HS-5 (cell line): ENCODE measurements around the gene WDR27.
"Not testable (repeated sequence)": the region's sequence is repeated elsewhere in the genome, so short reads cannot be mapped to it uniquely, and the experiment has no call there.

Source experiments
- DNase-seq: peaks from one replicate; pipeline ENCODE4 v3.0.0-alpha.2; 2012; ENCODE audit warnings: low read depth

WDR27 gene

GRCh38 chr6:169661391-169661756 is 40.5 kb downstream of the WDR27 start:
- no peak for DNase-seq

- DNase-seq = no peak
These were observed 41.0 kb downstream of the WDR27 start for GRCh38 chr6:169660751-169661390.

DNA sequence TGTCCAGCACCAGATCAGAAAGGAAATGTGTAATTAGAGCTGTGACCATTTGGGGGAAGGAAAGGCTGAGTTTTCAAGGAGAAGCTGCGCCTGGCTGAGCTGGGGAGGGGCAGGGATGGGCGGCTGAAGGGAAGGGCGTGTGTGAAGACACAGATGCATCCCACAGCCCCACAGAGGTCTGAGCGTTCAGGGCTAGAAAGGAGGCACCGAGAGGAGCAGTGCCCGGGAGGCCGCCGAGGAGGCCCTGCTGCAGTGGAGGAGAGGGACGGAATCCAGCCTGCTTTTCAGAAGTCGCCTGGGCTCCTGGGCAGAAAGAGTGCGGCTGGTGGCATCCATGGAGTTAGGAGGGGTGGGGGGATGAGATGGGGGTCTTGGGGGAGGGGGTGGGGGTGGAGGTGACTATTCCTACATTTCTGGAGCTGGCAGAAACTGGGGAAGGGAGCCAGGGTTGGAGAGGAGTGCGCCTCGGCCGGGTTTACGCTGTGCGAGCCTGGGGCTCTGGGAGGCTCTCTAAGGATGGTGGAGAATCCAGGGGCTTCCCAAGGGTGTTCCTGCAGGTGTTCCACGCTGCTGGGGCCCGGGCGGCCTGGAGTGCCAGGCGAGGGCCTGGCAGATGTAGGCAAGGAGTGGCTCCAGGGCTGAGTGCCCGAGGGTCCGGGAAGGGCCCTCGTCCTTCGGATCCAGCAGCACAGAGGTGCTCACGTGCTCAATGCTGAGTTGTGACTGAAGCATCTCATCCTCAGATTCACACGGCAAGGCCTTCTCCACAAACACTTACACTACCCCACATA is 41.8 kb downstream of the WDR27 start:
- no peak for DNase-seq

DNA sequence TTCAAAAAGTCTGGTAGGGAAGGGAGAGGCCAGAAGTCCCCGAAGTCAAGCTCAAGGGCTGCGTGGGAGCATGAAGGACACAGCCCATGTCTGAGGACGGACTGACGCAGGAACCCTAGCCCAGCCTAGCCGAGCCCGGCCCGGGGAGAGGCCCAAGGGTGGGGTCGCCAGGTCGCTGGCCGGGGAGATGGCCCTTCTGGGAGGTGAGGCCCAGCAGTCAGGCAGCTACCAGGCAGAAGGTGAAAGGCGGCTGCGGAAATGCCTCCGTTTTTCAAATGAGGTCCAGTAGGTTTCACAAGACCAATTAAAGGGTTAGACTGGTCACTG is 44.6 kb downstream of the WDR27 start:
- no peak for DNase-seq

DNA sequence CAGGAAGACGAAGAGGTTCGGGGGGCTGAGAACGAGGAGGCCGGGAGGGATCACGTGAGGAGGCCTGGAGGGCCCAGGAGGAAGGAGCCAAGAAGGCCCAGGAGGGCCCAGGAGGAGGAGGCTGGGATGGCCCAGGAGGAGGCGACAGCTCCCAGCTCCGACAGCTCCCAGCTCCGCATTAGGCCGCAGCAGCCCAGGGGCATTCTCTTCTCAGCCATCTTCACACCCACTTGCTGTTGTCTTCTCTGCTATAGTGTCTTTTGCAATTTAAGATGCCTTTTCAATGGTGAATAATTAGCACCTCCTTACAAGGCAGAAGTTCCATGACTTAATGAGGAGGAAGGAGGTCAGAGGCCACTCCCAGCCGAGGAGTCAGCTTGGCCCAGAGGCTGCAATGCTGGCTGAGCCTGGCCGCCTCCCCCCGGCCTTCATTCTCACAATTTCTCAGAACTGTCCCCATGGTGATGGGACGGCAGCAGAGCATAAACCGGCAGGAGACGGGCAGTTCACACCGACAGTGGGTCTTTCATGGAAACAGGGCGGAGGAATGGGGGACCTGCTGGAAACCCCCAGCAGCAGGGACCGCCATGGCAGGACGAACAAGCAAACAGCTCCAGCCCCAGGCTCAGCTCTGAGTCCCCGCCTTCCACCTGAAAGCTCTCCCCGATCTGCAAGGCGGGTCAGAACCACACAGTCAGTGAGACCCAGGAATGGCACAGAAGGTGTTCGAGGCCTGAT is 45.1 kb downstream of the WDR27 start:
- DNase-seq = no peak

GRCh38 chr6:169654598-169655391 is 47.0 kb downstream of the WDR27 start:
- peak; percentile 29 for DNase-seq

DNA sequence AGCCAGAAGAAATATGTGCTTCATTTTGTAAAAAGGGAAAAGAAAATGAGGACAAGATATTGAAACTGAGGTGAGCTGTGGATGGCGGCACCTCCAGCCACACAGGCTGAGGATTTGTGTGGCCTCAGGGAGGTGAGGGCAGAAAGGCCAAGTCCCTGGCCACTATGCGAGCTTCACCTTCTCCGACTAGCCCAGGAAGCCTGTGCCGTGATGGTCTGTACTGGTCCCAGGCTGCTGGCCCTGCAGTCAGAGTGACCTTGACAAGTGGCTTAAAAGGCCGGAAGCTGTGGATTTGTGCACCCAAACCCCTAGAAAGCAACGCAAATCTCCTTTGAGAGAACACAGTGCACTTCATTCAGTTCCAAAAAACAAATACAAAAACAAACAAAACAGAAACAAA is 48.1 kb downstream of the WDR27 start:
- DNase-seq = no peak

GRCh38 chr6:169652896-169653295 is 48.9 kb downstream of the WDR27 start:
- no peak for DNase-seq

GRCh38 chr6:169651498-169651897 is 50.3 kb downstream of the WDR27 start:
- no peak for DNase-seq

- no peak for DNase-seq
These were observed 50.9 kb downstream of the WDR27 start for GRCh38 chr6:169650959-169651292.

GRCh38 chr6:169650241-169650958 is 51.4 kb downstream of the WDR27 start:
- no peak for DNase-seq

GRCh38 chr6:169648617-169649016 is 53.2 kb downstream of the WDR27 start:
- no peak for DNase-seq

DNA sequence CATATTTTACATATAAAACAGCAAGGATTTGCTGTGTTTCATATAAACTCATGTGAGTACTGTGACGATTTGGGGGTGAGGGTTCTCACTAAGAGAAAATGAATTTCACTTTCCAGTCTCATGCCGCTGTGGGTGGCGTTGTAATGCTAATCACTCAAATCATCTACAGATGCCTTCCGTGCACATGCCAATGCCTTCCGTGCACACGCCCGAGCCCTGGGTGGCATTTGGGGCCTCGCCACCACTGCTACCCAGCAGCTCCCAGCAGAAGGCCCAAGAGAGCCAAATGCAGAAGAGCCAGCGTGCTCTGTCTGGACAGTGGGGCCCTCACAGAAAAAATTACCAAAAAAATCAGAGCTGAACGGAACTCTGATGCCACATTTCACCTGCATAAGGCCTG is 53.7 kb downstream of the WDR27 start:
- DNase-seq = no peak

DNA sequence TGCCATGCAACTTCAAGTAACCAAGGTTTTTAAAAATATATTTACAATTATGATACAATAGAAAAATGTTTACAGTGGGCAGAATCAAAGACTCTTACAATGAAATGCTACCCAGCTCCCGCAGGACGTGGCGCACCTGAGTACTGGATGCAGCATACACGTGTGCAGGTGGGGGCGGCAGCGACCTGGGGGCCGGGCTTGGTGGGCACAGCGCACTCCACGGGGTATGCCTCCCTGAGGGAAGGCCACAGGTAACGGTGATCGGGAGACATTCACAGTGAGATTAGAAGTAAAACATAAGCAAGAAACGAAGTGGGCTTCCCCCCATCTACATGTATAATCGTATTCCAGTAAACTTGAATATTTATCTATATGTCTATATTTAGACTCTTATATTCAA is 54.2 kb downstream of the WDR27 start:
- no peak for DNase-seq

- DNase-seq = no peak
These were observed 54.8 kb downstream of the WDR27 start for GRCh38 chr6:169646906-169647567.

GRCh38 chr6:169645459-169645858 is 56.4 kb downstream of the WDR27 start:
- not testable (repeated sequence) for DNase-seq

GRCh38 chr6:169643521-169643920 is 58.3 kb downstream of the WDR27 start:
- DNase-seq = no peak

DNA sequence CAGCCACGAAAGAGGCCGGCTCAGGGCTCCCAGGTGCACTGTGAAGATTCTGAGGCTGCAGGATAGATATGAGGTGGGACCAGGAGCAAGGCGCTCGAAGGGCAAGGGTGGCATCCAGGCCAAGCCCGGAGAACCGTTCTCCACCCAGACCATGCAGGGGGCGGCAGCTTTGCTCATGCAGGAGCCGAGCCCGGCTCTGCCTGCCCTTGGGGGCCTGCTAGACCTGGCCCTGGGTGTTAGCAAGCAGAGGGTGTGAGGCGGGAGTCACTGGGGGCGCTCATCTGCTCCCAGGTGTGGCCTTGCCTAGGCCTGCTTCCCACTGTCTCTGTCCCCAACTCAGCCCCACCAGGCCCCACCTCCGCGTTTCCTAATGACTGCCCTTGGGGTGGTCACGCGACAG is 59.4 kb downstream of the WDR27 start:
- no peak for DNase-seq

GRCh38 chr6:169641461-169642085 is 60.3 kb downstream of the WDR27 start:
- no peak for DNase-seq

GRCh38 chr6:169640983-169641382 is 60.8 kb downstream of the WDR27 start:
- no peak for DNase-seq

DNA sequence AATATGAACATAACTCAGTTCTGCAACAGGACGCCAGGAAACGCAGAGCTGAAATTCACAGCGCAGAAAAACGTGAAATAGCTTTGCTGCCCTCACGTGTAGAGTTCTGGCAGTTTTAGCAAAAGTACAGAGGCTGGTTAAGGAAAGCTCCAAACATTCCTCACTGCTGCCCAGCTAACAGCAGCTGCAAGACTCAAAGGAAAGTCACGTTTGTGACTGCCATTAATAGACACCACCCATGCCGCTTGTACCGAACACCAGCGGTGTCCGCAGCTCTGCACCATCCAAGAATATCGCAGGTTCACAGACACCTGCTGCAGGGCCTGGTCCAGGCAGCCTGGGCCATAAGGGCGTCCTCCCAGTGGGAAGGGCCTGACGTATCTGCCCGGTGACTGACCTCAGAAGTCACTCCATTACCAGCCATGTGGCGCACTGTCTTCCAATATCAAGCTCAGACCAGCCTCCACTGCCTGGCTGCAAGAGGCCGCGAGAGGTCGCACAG is 61.4 kb downstream of the WDR27 start:
- no peak for DNase-seq
